NCI-H69 (cell line): Measurements from ENCODE around the gene RAPGEF2.
"Not testable (repeated sequence)": the region's sequence is repeated elsewhere in the genome, so short reads cannot be mapped to it uniquely, and the experiment has no call there.

Experiments used
- DNase-seq: peaks from one replicate; lab custom pipeline; 2025; lab: John Stamatoyannopoulos, UW

The RAPGEF2 gene

GRCh38 chr4:159162576-159162975 is 59.7 kb downstream of the RAPGEF2 start:
- peak; percentile 4 for DNase-seq

DNA sequence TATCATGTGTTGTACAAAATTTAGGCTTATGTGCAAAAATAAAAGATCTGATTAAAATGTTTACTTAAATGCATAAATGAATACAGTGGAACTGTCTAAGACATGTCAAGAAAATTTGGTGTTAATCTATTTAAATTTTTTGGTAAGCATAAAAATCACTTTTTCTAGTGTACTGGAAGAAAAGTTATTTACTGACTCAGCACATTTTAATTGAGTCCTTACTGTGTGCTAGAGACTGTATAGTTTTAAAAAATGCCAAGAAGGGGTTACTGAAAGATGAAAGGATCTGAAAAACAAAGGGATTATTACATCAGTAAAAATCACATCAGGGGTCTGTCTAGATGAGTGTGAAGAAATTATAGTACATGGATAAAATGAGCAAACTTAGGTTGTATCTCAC is 60.6 kb downstream of the RAPGEF2 start:
- DNase-seq, result no peak

DNA sequence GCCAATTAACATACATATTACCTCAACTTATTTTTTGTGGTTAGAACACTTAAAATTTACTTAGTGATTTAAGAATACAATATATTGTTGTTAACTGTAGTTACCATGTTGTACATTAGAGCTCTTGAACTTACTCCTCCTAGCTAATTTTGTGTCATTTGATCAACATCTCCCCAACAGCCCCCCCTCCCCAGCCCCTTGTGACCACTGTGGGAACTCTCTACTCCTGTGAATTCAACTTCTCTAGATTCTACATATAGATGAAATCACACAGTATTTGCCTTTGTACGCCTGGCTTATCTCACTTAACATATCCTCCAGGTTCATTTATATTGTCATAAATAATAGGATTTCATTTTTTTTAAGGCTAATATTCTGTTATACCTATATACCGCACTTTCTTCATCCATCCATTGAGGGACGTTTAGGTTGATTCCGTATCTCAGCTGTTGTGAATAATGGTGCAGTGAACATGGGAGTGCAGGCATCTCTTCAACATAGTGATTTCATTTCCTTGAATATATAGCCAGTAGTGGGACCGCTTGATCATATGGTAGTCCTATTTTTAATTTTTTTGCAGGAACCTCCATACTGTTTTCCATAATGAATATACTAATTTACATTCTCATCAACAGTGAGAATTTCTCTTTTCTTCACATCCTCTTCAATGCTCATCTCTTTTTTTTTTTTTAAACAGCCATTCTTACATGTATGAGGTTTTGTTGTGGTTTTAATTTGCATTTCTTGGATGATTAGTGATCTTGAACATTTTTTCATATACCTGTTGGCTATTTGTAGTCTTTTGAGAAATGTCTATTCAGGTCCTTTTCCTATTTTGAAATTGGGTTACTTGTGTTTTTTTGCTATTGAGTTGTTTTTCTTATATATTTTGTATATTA is 66.8 kb downstream of the RAPGEF2 start:
- DNase-seq, result no peak

DNA sequence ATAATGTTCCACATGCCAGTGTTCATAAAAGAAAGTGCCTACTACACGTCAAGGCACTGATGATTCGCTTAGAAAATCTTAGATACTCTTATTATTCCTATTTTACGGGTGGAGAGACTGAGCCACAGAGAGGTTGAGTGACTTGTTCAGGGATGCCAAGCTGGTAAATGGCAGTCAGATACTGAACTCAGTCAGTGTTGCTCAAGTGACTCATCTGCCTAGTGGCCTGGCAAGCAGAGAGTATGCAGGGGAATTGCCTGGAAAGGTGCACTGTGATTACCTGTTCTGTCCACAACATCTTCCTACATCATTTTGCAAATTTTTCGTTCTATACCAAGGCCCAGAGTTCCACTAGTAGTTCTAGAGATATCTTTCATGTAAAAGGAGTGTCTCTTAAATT is 68.4 kb downstream of the RAPGEF2 start:
- no peak for DNase-seq

GRCh38 chr4:159173886-159174285 is 71.0 kb downstream of the RAPGEF2 start:
- no peak for DNase-seq

DNA sequence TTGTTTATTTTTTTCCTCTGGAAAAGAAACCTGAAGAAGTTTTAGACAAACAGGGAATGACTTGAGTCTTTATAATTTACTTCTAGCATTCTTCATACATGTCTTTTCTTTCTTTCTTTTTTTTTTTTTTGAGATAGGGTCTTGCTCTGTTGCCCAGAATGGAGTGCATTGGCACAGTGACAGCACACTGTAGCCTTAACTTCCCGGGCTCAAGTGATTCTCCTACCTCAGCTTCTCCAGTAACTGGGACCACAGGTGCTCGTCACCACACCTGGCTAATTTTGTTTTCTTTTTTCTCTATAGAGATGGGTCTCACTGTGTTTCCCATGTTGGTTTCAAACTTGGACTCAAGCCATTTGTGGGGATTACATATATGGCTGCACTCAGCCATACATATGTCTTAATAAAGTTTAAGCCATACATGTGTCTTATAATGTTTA is 71.8 kb downstream of the RAPGEF2 start:
- peak; percentile 41 for DNase-seq

GRCh38 chr4:159175085-159175988 is 72.5 kb downstream of the RAPGEF2 start:
- peak; percentile 79 for DNase-seq

DNA sequence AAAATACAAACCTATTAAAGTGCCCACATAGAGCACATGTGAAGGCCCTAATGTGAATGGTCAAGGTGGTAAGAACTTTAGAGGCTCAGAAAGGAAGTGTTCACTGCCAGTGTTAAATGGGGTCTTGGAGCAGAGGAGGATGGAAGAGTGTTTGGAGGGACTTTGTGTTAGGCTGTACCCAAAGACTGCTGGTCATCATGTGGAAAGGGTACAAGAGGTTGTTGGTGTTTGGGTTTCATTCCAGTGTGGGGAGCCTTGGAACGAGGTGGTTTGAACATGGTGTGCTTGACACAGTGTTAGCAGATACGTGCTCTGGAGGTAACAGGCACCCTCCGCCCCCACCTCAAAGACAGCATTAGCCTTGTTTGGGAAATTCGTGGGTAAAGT is 73.1 kb downstream of the RAPGEF2 start:
- DNase-seq, result no peak

DNA sequence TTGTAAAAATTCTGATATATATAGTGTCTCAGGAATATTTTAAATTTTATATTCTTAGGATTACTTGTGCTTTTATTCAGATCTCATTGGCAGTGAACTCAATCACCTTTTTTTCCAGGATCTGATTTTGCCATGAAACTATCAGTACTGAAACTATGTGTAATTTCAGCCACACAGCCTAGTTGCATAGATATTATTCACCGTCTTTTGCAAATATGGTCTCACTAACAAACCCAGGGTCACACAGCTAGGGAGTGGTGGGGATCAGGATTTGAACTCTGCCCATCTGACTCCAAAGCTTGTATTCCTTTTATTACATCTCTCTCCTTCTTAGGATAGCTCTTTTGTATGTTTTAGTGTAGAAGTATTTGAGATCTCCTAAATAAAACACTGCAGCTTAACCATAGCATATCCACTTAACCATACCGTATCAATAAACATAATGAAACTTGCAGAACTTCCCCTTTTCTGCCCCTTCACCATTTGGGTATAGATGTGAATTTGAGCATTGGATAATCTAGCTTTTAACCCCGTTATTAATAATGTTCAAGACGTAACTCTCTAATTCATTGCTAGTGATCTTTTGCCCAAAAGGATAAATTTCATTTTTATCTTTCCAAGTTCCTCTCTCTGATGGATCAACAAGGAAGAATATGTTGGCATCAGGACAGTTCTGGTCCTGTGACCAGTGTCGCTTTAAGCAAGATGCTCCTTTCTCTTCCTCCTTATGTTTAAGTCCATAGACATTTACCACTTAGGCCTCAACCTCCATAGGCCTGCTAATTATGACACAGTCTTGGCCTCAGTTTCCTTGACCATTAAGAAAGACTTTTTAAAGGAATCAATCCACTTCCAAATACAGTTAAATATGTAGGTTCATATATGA is 74.6 kb downstream of the RAPGEF2 start:
- no peak for DNase-seq

GRCh38 chr4:159178151-159178546 is 75.3 kb downstream of the RAPGEF2 start:
- peak; percentile 3 for DNase-seq

DNA sequence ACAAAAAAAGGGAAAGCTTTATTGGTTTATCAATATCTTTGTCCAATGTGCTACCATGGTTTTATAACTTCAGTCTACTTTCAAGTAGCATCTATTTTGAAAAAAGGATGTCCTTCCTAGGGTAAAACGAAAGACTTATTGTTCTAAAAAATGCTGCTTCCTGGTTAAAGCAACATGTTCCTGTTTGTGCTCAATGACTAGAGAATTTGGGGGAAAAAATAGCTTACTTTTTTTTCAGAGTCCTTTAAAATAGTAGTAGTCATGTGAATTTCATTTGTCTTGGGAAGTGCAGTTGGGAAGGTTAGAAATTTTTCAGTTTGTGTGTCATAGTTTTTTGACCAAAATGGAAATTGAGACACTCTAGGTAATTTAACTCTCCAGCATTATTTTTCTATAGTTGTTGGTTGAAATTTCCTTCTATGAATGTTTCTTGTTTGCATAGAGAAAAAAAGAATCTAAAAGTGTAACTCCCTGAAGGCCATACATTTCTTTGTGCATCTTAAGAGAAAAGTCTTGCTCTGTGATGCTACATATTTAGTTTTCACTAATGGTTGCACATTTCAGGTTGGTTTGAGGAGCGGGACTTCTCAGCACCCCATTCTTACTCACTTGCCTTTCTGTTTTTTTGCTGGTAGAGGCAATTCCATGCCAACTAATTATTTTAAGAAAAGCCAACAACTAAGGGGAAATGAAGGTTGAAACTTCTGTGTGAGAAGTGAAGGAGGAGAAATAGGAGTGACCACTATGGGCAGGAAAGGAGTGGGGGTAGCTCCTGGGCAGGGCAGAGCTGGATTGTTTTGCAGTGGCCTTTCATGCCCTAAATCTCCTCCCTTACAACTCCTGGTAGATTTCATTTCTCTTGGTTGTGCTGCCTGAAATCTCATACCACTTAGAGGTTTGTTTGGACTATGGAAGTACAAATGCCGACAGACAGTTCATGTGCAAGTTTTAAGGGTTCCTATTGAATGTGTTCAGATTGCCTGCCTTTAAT is 76.4 kb downstream of the RAPGEF2 start:
- DNase-seq, result no peak

- not testable (repeated sequence) for DNase-seq
These were observed 81.2 kb downstream of the RAPGEF2 start for GRCh38 chr4:159183885-159184605.

DNA sequence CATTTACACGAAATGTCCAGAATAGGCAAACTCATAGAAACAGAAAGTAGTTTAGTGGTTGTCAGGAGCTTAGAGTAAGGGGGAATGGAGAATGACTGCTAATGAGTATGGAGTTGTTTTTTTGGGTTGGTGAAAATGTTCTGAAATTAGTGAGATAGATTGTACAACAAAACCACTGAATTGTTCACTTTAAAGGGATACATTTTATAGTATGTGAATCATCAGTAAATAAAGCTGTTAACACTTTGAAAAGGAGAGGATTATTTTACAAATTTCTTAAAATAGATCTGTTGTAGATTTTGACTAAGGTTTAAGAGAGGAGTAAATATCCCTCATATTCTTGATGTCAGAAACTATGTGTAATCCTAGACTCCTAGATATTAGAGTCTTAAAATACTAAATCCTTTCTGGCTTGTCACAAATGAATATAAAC is 82.7 kb downstream of the RAPGEF2 start:
- no peak for DNase-seq

DNA sequence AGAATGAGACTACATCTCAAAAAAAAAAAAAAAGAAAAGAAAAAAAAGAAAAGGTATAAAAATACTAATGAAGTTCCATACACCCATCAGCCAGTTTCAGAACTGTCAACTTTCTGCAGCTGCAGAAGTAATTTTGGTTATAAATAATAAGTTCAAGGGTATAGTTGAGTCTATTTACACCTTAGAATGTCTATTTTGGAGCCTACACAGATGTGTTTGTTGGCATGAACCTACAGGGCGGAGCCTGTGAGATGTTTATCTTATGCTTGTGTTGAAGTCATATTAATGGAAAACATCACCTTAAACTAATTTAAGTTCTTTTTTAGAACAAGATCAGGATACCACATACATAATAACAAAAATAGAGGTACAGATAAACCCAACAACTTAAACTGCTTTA is 85.8 kb downstream of the RAPGEF2 start:
- no peak for DNase-seq

DNA sequence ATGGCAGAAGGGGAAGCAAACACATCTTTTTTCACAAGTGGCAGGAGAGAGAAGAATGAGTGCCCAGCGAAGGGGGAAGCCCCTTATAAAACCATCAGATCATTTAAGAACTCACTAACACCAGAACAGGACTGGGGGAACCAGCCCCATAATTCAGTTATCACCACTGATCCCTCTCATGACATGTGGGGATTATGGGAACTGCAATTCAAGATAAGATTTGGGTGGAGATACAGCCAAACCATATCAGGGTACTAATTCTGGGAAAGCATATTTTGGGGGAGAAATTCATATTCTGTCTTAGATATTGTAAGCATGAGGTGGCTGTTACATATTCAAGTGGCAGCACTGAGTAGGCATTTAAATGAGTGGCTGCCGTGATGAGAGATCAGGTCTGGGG is 87.8 kb downstream of the RAPGEF2 start:
- DNase-seq, result no peak

DNA sequence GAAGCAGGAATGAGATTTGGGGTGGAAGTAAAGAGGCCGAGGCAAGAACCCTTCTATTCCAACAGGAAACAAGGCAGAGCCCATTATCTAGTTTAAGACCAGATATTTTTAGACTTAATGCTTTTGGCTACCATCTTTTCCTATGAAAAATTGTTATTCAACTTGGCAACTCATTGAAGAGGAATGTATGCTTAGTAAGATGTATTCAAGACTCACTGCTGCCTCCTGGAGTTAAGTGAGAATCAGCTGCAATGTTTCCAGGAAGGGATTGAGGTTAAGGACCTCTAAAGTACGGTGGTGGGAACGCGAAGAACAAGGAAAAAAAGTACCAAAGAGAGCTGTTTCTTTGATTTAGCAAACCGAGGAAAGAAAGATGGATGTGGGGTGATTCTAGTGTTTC is 89.1 kb downstream of the RAPGEF2 start:
- peak; percentile 27 for DNase-seq

GRCh38 chr4:159193046-159193620 is 90.3 kb downstream of the RAPGEF2 start:
- DNase-seq, result no peak

DNA sequence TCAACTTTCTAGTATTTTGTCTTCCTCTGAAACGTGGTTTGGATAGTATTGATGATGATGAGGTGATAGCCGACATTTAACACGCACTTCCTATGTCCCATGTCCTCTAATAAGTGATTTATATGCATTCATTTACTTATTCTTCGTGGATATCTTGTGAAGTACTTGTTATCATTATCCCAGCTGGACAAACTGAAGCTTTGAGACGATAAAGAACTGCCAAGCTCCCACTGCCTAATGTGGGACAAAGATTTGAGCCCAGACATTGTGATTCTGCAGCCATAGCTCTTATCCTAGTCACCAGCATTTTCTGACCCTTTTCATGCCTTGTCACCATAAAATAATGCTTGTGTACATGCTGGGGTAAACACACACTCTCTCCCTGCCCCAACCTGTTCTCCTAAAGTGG is 92.5 kb downstream of the RAPGEF2 start:
- no peak for DNase-seq

DNA sequence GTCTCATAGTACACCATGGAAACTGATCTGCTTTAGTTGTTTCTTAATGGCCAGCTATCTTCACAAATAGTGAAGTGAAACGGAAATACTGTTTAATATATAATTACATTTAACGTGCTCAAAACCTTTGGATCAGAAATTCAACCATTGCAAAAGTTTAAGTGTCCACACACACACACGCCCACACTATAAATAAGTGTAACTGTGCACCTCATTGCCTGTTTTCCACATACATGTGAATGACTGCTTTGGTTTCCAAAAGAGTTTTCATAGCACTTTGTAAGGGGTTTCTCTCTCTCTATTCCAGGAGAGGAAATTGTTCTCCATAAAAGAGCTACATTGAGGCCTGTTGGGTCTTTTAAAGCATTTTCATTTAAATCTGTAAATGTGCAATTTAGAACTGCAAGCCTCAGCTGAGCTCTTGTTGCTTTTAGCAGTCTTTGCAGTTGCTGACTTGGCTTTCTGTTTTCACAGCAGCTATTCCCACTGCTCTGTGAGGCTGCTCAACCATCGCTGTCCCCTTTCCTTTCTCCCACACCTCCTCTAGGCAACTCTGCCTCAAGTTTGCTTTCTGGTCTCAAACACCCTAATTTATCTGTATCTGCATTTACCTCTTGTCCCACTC is 94.5 kb downstream of the RAPGEF2 start:
- DNase-seq, result no peak
